HG03139 (cell line): ENCODE results near the gene TMED7.
A peak's percentile ranks its signal among the peaks of the same experiment; 100 is the strongest.

Experiments
- ATAC-seq: cut with Tn5 transposase; IDR thresholded peaks from one replicate; pipeline ENCODE4 v1.9.1; 2021; ENCODE audit not compliant: unreplicated experiment

TMED7 gene

DNA sequence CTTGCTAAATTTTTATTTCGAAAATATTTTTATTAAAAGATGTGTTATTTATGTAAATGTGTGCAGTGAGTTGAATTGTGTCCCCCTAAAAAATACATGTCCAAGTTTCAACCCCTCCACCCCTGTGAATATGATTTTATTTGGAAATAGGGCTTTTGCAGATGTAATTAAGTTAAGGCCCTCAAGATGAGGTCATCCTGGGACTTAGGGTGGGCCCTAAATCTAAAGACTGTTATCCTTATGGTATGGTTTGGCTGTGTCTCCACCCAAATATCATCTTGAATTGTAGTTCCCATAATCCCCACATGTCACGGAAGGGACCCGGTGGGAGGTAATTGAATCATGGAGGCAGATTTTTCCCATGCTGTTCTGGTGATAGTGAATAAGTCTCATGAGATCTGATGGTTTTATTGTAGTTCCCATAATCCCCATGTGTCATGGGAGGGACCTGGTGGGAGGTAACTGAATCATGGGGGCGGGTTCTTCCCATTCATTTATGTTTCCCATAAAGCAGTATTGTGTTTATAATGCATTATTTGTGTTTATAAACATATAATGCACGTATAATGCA lies 1.5 kb upstream of the TMED7 start:
- ATAC-seq, result no peak

DNA sequence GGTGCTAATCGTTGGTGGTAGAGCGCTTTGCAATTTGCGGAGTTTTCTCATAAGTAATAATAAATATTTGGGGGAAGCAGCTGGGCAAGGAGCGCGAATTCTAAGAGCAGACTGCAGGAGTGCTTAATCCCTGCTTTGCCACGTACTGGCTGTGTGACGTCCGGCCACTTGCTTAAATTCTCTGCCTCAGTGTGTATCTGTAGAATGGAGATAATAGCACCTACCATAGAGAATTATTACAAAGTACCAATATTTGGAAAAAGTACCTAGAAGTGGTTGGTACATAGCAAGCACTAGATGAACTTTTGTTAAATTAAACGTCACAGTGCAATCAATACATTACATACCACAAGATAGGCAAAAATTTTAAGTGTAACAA lies 598 bp upstream of the TMED7 start:
- ATAC-seq, result peak; percentile 26

DNA sequence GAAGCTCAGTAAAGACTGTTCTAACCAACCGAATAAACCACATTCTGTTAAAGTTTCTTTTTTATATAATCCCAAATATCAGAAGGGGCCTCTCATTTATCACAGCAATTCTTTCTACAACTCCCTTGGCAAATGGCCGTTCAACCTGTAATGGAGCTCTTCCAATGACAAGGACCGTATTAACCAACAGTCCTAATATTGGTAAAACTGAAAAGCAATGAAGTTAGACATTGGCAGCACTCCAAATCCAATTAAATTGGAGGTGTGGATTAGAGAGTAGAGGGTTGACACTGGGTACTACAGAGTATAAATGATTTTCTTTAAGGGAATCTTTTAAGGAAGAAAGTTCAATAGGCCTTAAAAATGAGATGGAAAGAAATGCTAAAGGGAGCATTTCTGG lies 842 bp downstream of the TMED7 start:
- ATAC-seq, result no peak

DNA sequence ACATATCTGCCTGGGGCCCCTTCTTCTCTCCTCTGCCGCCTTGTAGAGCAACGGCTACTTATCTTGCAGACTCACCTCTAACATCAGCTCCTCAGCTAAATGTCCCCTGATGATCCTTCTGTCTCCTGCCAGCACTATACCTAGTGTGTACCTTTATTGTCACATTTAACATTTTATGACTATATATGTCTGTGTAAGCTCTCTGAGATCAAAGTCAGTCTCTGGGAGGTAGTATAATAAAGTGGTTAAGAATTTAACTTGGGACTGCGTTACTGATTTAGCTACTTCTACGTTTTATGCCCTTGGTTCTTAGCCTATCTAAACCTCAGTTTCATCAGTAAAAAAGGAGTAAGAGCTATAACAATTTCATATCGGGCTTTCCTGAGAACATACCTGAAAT lies 2.2 kb downstream of the TMED7 start:
- ATAC-seq, result no peak

DNA sequence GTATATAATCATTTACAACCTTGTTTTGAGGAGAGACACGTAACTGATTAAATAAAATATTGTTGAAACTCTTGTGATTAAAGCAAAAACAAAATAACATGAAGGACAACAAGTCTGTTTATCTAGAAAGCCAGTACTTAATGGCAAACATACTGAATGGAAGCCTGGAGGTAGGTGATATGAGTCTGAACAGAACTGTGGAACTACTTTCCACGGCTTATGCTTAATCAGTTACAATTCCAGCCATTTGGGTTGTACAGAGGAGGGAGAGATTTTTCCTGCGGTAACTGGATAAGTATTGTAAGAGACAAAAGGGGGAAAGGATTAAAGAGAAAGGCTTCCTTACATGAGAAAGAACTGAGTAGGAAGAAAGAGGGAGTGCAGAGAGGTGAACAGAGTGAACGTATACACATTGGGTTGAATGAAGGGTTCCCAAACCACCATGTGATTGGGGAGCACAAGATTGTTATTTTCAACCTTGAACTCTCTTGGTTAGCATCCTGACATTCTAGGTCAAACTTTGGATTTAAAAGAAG lies 4.4 kb downstream of the TMED7 start:
- no peak for ATAC-seq

DNA sequence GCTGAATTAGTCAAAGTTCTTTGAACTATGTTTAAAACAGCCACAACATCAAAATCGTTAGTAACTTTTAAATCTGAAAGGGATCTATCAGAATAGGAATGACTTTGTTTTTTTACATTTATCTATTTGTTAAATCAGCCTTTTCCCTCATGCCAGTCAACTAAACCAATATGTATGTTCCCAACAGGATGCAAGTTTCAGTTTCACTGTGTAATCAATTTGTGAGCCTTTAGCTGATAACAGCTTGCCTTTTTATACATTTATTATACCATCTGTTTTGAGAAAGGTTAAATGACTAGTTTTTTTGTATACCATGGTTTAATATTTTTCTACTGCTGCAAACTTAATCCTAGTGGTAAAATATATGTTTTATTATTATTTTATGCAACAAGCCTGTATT lies 8.9 kb downstream of the TMED7 start:
- ATAC-seq, result no peak

DNA sequence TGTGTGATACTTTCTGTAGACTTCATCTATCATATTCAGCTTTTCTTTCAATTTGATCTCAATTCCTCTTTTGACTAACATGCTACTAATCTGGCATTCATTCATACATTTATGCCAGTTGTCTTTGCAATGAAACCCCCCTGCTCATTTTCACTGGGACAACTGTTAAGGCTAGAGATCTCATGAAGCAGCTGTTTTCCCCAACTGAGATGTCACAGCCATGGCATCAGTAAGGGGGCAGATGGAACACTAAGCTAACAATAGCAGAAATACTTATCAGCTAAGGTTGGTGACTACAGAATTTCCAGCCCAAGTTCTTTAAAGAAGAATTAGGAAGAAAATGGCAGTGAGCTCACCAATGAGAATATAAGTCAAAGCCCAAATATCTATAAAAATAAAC lies 9.4 kb downstream of the TMED7 start:
- ATAC-seq, result no peak

DNA sequence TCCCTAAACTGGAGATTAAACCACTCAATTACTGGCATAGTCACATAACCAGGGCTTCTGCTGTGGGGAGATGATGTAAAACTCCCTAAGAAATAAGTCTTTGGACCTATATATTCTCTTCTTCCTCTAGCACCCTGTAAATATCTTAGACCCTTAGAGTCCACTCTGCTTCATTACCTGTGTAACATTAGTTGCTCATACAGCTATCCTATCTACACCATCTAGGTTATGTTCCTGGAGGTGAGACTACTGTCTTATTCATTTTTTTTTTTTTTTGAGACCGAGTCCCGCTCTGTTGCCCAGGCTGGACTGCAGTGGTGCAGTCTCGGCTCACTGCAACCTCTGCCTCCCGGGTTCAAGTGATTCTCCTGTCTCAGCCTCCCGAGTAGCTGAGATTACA lies 14.0 kb downstream of the TMED7 start:
- ATAC-seq, result no peak

DNA sequence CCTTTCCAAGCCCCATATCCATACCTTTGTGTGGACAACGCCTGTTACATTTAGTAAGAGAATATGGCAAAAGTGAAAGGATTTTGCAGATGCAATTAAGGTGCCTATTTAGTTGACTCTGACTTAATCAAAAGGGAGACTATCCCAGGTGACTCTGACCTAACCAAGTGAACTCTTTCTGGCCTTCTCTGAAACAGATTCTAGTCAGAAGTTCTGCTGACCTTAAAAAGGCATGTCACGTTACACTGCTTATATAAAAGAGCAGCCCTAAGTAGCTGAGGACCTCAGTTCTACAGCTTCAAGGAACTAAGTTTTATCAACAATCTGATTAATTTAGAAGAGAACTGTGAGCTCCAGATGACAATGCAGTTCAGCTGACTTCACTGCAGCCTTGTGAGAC lies 17.9 kb downstream of the TMED7 start:
- no peak for ATAC-seq

DNA sequence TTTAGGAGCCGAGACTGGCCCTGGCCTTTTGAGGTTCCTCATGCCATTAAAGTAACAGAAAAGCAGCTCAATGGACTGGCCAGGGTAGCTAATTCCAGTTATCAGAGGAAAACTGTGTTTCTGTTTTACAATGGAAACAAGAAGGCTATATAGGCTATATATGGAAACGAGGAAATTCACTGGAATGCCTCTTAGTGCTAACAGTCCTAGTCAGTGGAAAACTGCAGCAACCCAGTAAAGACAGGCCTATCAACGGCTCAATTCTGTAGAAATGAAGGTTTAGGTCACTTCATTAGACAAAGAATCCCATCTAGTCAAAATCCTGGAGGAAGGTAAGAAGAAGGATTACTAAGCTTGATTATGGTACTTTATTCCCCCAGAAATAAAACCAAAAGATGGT lies 20.4 kb downstream of the TMED7 start:
- no peak for ATAC-seq

DNA sequence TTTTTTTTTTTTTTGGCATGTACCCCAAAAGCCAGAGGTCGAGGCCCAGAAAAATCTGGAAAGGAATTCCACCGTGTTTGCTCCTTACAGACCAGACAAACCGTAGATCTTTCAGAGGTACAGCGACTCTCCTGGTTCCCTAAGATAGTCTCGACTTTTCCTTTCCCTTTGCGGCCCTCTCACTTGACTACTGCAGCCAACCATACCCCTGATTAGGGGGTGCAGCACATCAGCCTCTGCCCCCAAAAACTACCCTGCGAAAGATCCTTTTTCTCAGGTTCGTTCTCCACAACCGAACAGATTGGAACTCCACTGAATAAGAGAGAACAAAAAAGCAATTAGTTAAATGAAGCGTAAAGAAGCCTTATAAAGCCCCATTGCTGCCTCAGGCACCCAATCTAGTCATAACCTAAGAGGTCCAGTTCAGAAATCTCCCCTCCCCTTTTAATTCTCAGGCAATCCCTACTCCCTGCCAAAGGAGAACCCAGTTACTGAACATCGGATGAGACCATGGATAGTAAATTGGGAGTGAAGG lies 23.2 kb downstream of the TMED7 start:
- ATAC-seq, result no peak

DNA sequence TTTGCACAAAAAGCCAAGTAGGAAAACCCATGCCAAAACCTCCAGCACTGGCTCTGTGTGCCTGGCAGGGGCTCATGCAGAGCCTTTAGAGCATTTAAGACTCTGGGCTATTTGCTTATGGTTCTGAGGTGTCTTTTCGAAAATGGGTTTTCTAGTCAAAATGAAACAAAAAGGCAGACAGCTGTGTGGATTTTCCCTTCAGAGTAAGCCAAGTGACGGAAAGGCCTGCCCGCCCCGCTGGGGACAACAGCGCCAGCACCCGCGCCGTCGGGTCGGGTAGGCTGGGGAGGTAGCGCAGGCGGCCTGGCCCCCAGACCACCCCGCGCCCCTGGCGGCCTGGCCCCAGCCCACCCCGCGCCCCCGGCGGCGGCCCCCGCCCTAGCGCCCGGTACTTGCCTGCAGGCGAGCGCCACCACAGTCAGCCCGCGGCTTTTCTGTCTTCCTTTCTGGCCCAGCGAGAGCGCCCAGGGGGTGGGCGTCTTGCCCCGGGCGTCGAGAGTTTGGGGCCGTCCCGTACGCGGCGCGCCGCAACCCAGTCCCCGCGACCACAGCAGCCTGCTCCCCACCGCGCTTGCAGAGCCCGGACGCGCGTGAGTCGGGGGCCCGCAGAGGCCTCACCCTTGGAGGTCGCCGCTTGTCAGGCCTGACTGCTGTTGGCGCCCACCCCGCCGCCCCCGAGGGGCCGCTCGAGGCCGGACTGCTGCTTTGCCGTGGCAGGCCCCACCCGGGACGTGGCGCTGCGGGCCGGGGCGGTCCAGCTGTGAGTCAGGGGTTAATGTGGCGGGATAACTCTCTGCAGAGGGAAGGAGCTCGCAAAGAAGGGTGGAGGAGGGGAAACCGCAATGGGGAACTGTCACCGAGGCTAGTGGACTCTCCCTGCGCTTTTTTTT lies 23.9 kb downstream of the TMED7 start, which contains the start of gene TICAM2:
TICAM2 (minus strand) TSS at position 779 of the 890 bp plus-strand sequence. CDS start 21,223 bp downstream, outside the sequence.
- ATAC-seq, result peak; percentile 66

DNA sequence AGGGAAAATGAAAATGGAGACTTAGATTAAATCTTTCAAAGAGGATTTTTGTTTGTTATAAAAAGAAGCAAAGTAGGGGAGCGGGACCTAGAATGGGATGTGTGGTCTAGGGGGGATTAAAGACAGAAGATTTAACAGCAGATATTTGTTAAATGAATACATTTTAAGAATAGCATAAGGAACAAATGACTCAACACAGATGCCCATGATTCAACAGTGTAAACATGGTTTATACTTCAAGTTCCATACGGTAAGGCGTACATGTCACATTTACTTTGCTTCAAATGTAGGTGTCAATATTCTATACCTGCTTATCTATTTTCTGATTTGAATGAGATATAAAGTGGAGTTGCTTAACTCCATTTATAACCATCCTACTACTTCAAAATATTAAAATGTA lies 25.1 kb downstream of the TMED7 start:
- ATAC-seq, result no peak

DNA sequence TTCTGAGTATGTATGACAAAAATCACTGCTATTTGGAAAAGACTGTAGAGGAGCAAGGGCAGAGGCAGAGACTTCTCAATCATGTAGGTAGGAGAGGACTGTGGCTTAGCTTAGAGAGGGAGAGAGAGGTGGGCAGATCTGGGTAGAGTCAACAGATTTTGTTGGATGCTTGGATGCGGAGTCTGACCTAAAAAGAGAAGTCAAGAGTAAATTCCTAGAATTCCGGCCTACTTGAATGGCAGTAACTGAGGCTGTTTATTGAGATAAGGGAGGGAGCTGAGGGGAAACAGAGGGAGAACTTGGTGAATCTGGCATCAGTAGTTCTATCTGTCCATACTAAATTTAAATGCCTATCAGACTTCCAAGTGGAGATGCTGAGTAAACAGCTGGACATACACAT lies 25.9 kb downstream of the TMED7 start:
- ATAC-seq, result no peak

DNA sequence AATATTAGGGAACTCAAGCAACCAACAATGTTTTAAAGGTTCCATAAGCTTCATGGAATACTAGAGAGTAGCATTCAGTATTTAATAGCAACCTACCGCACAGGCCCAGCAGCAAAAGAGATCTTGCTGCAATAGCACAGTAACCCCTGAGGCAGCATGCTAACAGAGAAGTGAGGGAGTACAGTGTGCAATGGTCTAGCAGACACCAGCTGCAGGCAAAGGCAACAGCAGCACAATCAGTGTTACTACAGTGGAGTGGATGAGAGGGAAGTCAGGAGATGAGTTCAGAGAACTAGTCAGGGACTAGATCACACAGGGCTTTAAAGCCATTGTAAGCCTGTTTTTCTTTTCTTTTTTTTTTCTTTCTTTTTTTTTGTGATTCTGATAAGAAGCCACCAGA lies 26.3 kb downstream of the TMED7 start:
- ATAC-seq, result no peak

DNA sequence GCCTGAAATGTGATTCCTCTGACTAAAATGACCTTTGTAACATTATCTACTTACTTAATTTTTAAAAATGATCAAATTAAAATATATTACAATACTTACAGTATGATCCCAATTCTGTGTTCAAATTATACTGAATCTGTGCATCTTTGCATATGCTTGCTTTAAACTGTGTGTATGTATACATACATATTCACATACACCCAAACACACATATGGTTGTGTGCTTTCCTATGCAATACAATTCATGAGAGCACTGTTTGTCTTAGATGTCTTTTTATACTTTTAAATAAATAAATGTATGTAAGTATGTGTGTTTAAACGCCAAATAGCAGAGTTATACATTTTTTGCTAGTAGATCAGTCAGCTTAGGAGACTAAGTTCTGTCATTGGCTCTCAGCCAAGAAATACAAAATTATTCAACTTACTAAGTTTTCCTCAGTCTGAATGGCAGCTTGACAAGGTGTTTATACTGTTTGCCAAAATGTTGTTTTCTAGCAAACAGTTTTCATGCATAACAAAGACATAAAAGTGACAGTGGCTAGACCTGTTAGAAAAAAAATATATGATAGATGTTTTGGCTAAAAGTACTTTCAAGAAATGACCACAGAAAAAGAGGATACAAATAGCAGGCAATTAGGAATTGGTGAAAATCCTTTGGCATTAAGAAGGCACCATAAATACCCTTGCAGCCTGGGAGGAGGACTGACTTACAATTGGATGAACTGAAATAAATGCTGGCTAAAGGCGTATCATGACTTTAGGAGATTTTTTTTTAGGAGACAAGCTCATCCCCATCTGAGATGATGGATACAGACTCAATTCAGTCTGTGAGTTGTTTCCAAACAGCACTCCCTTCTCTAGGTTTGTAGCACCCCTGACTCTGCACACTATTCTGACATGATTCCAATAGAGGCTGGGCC lies 31.4 kb downstream of the TMED7 start:
- no peak for ATAC-seq

DNA sequence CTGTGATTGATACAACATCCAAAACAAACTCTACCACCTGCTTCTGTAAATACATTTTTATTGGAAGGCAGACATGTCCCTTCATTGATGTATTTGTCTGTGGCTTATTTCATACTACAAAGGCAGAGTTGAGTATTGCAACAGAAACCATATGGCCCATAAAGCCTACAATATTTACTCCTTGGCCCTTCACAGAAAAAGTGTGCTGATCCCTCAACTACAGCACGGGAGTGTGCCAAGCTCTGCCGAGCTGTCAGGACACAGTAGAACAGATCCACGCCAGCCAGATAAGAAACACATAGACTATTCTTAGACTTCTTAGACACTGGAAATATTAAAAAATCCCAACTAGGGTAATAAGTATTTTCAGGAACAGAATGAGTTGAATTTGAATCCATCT lies 36.8 kb downstream of the TMED7 start:
- no peak for ATAC-seq

DNA sequence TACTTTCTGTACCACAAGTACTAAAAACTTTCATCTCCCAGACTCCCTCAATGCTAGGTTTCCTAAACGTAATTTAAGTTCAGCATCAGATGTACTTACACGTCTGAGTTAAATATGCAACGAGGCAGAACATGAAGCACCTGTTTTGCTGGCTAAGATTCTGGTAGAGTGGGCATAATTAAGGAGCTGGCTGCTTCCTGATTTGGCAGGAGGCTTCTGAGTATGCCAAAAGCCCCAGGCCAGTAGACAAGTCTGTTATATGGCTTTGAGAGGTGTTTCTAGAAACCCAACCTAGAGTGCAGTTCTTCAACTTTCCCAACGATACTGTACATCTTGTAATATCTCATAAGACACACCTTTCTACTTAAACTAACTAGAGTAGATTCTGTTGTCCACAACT lies 37.2 kb downstream of the TMED7 start:
- no peak for ATAC-seq

DNA sequence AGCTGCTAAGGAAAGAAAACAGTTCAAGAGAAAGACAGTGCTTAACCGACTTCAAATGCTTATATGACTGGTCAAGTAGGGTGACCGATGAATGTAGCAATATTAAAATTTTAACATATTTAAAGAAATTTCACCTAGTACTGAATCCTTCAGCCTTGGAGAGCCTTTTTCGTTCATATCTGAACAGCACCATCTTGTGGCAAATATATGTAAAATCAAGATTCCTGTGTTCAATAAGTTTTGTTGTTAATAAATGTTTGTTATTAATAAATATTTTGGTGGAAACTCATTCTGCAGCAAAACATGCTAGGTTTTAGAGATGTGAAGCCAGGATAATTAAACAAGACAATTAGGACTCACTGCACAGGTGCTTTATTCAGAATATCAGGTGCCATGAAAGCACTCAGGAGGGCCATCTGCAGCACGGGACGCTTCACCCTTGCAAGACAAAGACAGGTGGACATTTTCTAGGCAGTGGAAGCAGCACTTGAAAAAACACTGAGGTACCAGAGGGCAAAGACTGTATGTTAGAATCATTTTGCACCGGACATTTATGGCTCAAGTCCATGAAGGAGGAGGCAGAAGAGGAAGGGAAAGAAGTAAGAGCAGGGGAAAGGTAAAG lies 39.2 kb downstream of the TMED7 start:
- no peak for ATAC-seq

DNA sequence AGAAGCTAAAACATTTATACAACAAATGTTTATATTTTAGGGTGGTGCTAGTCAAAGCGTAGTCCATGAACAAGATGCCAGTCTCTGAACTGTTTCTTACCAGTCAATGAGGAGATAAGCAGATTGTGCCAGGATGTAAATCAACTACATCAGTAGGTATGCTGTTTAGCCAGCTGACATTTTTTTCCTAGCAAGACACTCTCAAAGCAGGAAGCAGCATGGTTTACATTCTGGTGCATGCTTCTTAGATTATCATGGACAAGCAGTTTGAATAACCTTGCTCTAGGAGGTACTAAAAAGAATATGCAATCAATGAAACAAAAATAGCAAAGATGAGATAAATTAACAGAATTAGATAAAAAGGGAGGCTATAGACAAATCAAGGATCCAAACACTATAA lies 40.6 kb downstream of the TMED7 start:
- no peak for ATAC-seq

DNA sequence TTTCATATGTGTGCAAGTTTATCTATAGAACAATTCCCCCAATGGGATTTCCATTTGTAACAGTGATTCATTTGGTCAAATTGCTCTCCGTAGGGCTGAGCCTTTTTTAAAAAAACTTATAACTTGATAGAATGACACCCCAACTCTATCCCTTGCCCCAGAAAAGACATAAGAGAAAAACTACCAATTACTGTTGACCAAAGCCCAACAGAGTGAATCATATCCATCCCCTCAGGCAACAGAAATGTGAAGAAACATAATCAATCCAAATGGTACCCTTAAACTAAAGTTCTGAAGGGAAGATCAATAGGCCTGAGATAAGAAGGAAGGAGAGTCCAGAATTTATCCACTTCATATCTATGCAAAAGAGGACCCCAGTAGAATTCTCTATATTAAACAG lies 41.3 kb downstream of the TMED7 start:
- ATAC-seq, result no peak
